NCI-H1092 (cell line): Measurements from ENCODE around the gene CERS6.
A peak's percentile ranks its signal among the peaks of the same experiment; 100 is the strongest.

Source experiments
- DNase-seq: peaks from one replicate; lab custom pipeline; 2025; lab: John Stamatoyannopoulos, UW

Gene CERS6

DNA sequence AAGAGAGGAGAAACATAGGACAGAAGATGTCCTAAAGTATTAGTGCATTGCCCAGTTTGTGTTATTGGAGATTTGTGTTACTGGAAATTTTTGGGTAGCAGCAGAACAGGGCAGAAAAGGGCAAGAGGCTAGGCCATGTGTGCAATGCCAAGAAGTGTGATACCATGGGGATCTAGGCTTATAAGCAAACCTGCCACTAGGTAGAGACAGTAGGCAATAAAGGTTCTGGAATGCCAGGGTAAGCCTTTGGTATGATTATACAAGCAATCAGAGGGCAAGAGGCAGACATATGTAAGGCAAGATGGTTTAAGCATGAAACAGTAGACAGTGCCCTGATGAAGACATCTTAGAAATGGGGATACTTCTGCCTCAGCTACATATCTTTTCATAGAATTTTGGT lies 12.3 kb upstream of the CERS6 start:
- no peak for DNase-seq

- no peak for DNase-seq
These were observed 10.1 kb upstream of the CERS6 start for GRCh38 chr2:168445960-168446359.

GRCh38 chr2:168448980-168449379 lies 7.1 kb upstream of the CERS6 start:
- DNase-seq: no peak

GRCh38 chr2:168449419-168449818 lies 6.7 kb upstream of the CERS6 start:
- DNase-seq: no peak

DNA sequence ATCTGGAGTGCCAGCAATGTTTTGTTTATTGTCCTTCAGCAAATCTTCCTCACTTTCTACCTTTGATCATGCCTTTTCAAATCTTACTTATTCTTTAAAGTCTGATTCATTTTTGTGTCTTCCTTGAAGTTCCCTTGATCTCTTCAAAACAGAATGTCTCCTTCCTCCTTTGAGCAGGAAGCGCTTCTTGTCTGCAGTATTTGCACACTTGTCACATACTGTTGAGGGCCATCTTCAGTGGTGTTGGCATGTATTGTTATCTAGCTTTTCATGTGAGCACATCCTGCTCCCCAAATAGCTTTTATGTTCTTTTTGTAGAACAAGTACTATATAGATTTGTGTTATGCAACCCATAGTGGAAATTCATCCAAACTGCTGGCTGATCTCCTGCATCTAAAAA lies 5.9 kb upstream of the CERS6 start:
- no peak for DNase-seq

DNA sequence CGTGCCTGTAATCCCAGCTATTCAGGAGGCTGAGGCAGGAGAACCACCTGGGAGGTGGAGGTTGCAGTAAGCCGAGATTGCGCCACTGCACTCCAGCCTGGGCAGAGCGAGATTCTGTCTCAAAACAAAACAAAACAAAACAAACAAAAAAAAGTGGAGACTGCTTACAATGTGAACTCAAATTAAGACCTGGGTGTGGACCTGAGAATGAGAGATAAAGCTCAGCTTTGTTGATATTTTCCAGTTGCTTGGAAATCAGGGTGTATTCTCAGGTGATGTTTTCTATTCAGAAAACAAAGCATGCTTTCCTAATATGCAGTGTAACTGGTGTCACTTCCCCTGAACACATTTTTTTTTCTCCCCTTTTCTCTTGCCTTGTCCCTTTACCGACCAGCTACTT lies 5.3 kb upstream of the CERS6 start:
- no peak for DNase-seq

- DNase-seq: no peak
These were observed 3.3 kb upstream of the CERS6 start for GRCh38 chr2:168452781-168453180.

DNA sequence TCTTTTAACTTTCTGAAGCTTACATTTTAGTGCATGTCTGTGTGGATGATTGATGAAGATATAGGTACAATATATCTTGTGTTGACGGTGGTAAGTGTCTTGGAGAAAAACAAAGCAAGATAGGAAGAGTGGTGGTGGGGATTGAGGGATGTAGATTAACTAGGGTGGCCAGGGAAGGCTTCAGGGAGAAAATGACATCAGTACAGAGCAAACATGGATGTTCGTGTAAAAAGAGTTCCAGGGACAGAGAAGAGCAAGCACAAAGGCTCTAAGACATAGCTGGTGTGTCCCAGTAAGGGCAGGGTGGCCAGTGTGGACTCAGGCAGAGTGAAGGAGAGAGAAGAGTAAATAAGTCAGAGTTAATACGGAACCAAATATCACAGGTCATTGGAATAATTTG lies 2.7 kb upstream of the CERS6 start:
- no peak for DNase-seq

- no peak for DNase-seq
These were observed 1.1 kb upstream of the CERS6 start for GRCh38 chr2:168454737-168455644.

DNA sequence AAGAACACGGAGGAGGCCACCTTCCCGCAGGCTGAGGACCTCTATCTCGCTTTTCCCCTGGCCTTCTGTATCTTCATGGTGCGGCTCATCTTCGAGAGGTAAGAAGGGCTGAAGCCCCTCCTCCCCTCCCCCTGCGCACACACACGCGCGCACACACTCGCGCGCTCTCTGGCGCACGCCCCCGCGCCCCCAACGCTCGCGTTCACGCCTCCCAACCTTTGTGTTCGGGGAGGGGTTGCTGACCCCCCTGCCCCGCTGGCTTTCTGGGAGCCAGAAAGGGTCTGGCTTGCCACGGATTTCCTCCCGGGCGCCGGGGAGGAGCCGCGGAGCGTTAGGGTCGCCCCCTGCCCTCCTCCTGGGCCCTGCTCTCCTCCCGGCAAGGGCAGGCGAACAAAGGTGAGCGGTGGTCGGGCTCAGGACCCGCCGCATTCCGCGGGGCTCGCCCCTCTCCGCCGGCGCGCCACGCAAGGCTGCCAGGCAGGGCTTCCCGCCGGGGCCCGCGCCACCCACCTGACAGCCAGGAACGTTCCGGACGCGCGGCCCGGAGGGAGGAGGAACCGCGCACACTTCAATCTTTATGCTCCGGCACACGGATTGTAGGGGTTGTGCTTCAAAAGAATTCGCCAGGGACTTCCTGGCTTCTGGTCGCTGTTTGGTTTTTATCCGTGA lies 583 bp downstream of the CERS6 start:
- DNase-seq: peak; percentile 50

- no peak for DNase-seq
These were observed 1.3 kb downstream of the CERS6 start for GRCh38 chr2:168457190-168457895.

- DNase-seq: no peak
These were observed 2.1 kb downstream of the CERS6 start for GRCh38 chr2:168458139-168458538.

GRCh38 chr2:168459256-168459655 lies 3.2 kb downstream of the CERS6 start:
- DNase-seq: no peak

DNA sequence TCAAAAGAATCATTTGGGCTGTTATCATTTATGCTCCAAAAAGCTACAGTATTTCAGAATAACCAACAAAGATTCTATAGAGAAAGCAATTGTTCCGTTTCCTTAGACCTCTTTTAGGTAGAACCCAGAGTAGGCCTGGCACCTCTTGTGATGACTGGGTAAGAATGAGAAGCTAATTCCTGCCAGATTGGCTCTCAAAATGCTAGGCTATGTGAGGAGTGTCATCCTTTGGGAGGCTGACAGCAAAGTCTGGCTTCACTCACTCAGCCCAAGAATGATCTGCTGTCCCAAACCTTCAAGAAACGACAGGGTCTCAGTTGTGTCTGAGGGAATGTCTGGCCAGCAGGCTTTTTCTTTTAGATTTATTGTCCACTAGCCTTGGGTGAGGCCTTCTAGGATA lies 4.5 kb downstream of the CERS6 start:
- no peak for DNase-seq

- DNase-seq: no peak
These were observed 5.3 kb downstream of the CERS6 start for GRCh38 chr2:168461178-168461941.

- DNase-seq: no peak
These were observed 5.9 kb downstream of the CERS6 start for GRCh38 chr2:168461942-168462331.

DNA sequence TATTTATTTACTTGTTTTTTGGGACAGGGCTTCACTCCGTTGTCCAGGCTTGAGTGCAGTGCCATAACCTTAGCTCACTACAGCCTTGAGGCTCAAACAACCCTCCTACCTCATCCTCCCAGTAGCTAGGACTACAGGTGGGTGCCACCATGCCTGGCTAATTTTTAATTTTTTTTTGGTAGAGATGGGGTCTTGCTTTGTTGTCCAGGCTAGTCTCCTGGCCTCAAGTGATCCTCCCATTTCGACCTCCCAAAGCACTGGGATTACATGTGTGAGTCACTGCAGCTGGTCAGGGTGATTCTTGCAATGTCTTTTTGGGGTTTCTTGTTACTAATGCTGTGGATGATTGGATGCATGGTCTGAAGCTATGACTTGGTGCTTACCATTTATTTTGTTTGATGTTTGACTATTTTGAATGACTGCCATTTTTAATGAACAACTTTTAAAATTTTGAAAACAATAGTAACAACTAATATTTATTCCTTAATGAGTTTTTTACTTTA lies 6.5 kb downstream of the CERS6 start:
- DNase-seq: no peak

GRCh38 chr2:168465594-168465993 lies 9.5 kb downstream of the CERS6 start:
- DNase-seq: no peak

DNA sequence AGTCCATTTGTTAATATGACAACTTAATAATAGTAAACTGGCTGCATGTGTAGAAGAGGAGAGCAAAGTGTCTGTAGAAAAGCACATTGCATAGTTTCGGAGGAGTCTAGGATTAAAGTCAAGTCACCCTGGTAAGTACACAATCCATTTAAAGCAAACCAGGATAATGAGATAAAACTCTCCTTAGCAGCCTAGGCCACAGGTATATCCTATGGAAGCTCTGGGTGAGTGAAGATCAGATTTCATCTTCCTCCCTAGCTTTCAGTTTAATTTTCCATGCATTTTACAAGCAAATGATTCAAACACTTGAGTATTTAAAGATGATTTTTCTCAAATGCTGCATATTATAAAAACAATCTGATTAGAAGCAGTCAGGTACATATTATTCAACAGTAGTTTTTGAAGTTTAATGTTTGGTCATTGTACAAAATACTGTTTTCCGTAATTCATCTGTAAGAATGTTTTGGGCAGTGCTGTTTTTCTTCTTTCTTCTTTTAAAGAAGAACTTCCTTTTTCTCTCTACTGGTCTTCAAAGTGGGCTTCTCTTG lies 10.2 kb downstream of the CERS6 start:
- DNase-seq: no peak

DNA sequence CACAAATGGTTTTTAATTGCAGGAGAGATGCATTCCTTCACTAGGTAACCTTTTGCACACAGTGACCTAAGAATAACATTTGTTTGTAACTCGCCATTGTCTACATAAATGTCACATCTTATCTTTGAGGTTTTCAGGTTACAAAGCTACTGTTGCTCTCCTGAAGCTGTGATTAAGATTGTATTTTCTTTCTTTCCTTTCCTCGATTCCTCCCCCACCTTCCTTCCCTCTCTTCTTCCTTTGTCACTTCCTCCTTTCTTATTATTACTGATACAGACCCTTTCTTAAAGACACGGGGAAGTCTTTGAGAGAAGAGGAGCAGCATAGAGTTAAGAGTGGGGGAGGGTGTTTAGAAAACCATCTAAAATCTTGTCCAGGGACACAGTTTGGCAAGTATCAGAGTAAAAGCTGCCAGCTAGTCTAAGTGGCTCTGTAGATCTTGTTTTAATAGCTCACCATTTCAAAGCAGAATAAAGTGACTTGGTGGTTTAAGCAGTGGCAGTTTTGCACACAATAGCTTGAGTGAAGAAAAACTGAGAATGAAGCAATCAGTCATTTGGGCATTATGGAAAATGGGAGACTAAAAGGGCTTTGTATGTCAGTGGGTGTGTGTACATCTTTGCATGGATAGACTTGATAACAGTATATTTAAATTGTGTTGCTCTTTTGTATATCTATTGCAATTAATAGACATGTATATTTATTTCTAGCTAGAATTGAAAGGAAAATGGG lies 10.9 kb downstream of the CERS6 start:
- no peak for DNase-seq

GRCh38 chr2:168467729-168468128 lies 11.7 kb downstream of the CERS6 start:
- no peak for DNase-seq
